HEK293 (cell line): ENCODE measurements around the gene CDK5.

Experiments used
- CTCF ChIA-PET: fragments of 350-600 bp; formaldehyde crosslinking; extraction: SDS; loops from one replicate; lab custom pipeline; 2021; ENCODE audit warnings: antibody characterized with exemption; lab: Yijun Ruan, JAX
- POLR2A ChIA-PET: fragments of 300-600 bp; formaldehyde crosslinking; extraction: SDS; loops from one replicate; lab custom pipeline; 2020; ENCODE audit warnings: antibody characterized with exemption, inconsistent platforms; lab: Yijun Ruan, JAX
- H3K27ac ChIP-seq: fragments of 200-500 bp; sonication (Bioruptor generic); 2 replicates; pipeline ENCODE4 v1.5.1; 2014; ENCODE audit warnings: low read depth, low read length, control low read depth, inconsistent platforms; ENCODE audit errors: extremely low read depth
- H3K36me3 ChIP-seq, 2 experiments: fragments of 200-500 bp in 1 of 2; sonication (Bioruptor generic) in 1 of 2; 1 replicate in 1 of 2; 2 replicates in 1 of 2; pipeline ENCODE4 v1.5.1; 2014 to 2017; ENCODE audit warnings: inconsistent platforms in 2 of 2, low read length in 2 of 2; ENCODE audit not compliant: control insufficient read depth in 2 of 2, insufficient read depth in 1 of 2
- H3K4me1 ChIP-seq: fragments of 200-500 bp; sonication (Bioruptor generic); 2 replicates; pipeline ENCODE4 v1.5.1; 2014; ENCODE audit warnings: mild to moderate bottlenecking, low read length, inconsistent platforms; ENCODE audit not compliant: control insufficient read depth, insufficient read depth
- H3K4me3 ChIP-seq: 2 replicates; pipeline ENCODE4 v1.5.1; 2011; ENCODE audit warnings: low read depth, mild to moderate bottlenecking, control low read depth, low read length, moderate library complexity
- H3K9me3 ChIP-seq: fragments of 200-500 bp; sonication (Bioruptor generic); 2 replicates; pipeline ENCODE4 v1.5.1; 2014; ENCODE audit warnings: low read depth, low read length, inconsistent platforms; ENCODE audit not compliant: control insufficient read depth, insufficient read depth
- KLF7 ChIP-seq: fragments of 450-650 bp; formaldehyde crosslinking; IDR thresholded peaks from 2 replicates; pipeline ENCODE4 v1.5.1; 2016; ENCODE audit warnings: missing biosample characterization, missing genetic modification characterization, borderline replicate concordance
- SCRT2 ChIP-seq: fragments of 450-650 bp; formaldehyde crosslinking; IDR thresholded peaks from 2 replicates; pipeline ENCODE4 v1.5.1; 2016; ENCODE audit warnings: missing biosample characterization, missing genetic modification characterization
- WT1 ChIP-seq: fragments of 450-650 bp; formaldehyde crosslinking; IDR thresholded peaks from 2 replicates; pipeline ENCODE4 v1.5.1; 2016; ENCODE audit warnings: missing biosample characterization, missing genetic modification characterization
- ZBTB1 ChIP-seq: fragments of 450-650 bp; formaldehyde crosslinking; IDR thresholded peaks from 2 replicates; pipeline ENCODE4 v1.5.1; 2016; ENCODE audit warnings: missing biosample characterization, missing genetic modification characterization
- ZNF132 ChIP-seq: fragments of 450-650 bp; formaldehyde crosslinking; IDR thresholded peaks from 2 replicates; pipeline ENCODE4 v1.5.1; 2017; ENCODE audit warnings: missing biosample characterization, missing genetic modification characterization, borderline replicate concordance
- ZNF23 ChIP-seq: fragments of 450-650 bp; formaldehyde crosslinking; IDR thresholded peaks from 2 replicates; pipeline ENCODE4 v1.5.1; 2016; ENCODE audit warnings: missing biosample characterization, missing genetic modification characterization, borderline replicate concordance
- ZNF274 ChIP-seq, 2 experiments: fragments of 200-500 bp in 1 of 2; fragments of 450-650 bp in 1 of 2; sonication (Bioruptor generic) in 1 of 2; formaldehyde crosslinking in 1 of 2; IDR thresholded peaks; 2 replicates each; pipeline versions ENCODE4 v1.5.1 to v1.6.1; 2014 to 2016; ENCODE audit warnings: borderline replicate concordance in 1 of 2, inconsistent platforms in 1 of 2, low read length in 1 of 2, missing biosample characterization in 1 of 2, missing genetic modification characterization in 1 of 2
- ZNF324 ChIP-seq: fragments of 450-650 bp; formaldehyde crosslinking; IDR thresholded peaks from 2 replicates; pipeline ENCODE4 v1.5.1; 2016; ENCODE audit warnings: missing biosample characterization, missing genetic modification characterization
- ZNF341 ChIP-seq: fragments of 450-650 bp; formaldehyde crosslinking; IDR thresholded peaks from 2 replicates; pipeline ENCODE4; 2016; ENCODE audit warnings: low read depth, missing biosample characterization, missing genetic modification characterization
- ZNF416 ChIP-seq: fragments of 450-650 bp; formaldehyde crosslinking; IDR thresholded peaks from 2 replicates; pipeline ENCODE4 v1.5.1; 2016; ENCODE audit warnings: missing biosample characterization, missing genetic modification characterization
- ZNF473 ChIP-seq: fragments of 450-650 bp; formaldehyde crosslinking; IDR thresholded peaks from 2 replicates; pipeline ENCODE4 v1.5.1; 2017; ENCODE audit warnings: missing biosample characterization, missing genetic modification characterization
- ZNF48 ChIP-seq: fragments of 450-650 bp; formaldehyde crosslinking; IDR thresholded peaks from 2 replicates; pipeline ENCODE4 v1.5.1; 2016; ENCODE audit warnings: missing biosample characterization, missing genetic modification characterization
- ZNF558 ChIP-seq: fragments of 450-650 bp; formaldehyde crosslinking; IDR thresholded peaks from 2 replicates; pipeline ENCODE4 v1.5.1; 2016; ENCODE audit warnings: missing biosample characterization, missing genetic modification characterization
- ZNF560 ChIP-seq: fragments of 450-650 bp; formaldehyde crosslinking; IDR thresholded peaks from 2 replicates; pipeline ENCODE4 v1.5.1; 2017; ENCODE audit warnings: missing biosample characterization, missing genetic modification characterization, borderline replicate concordance
- ZNF600 ChIP-seq: fragments of 450-650 bp; formaldehyde crosslinking; IDR thresholded peaks from 2 replicates; pipeline ENCODE4 v1.5.1; 2016; ENCODE audit warnings: missing biosample characterization, missing genetic modification characterization
- ZNF654 ChIP-seq: fragments of 450-650 bp; formaldehyde crosslinking; IDR thresholded peaks from 2 replicates; pipeline ENCODE4 v1.5.1; 2016; ENCODE audit warnings: low read depth, missing biosample characterization, missing genetic modification characterization
- ZNF837 ChIP-seq: fragments of 450-650 bp; formaldehyde crosslinking; IDR thresholded peaks from 2 replicates; pipeline ENCODE4 v1.5.1; 2016; ENCODE audit warnings: missing biosample characterization, missing genetic modification characterization
- ZSCAN16 ChIP-seq: fragments of 450-650 bp; formaldehyde crosslinking; IDR thresholded peaks from 2 replicates; pipeline ENCODE4 v1.5.1; 2016; ENCODE audit warnings: missing biosample characterization, missing genetic modification characterization
- TF ChIP-seq, protein P1 (sequence below): fragments of 450-650 bp; formaldehyde crosslinking; IDR thresholded peaks from 2 replicates; pipeline ENCODE4 v1.5.1; 2016; ENCODE audit warnings: missing biosample characterization, missing genetic modification characterization
- TF ChIP-seq, protein P2 (sequence below): fragments of 450-650 bp; IDR thresholded peaks from 2 replicates; pipeline ENCODE4 v1.5.1; 2018; ENCODE audit warnings: missing biosample characterization, missing genetic modification characterization
- TF ChIP-seq, protein P3 (sequence below): fragments of 450-650 bp; formaldehyde crosslinking; IDR thresholded peaks from 2 replicates; pipeline ENCODE4 v1.5.1; 2017; ENCODE audit warnings: missing biosample characterization, missing genetic modification characterization

Gene CDK5

DNA sequence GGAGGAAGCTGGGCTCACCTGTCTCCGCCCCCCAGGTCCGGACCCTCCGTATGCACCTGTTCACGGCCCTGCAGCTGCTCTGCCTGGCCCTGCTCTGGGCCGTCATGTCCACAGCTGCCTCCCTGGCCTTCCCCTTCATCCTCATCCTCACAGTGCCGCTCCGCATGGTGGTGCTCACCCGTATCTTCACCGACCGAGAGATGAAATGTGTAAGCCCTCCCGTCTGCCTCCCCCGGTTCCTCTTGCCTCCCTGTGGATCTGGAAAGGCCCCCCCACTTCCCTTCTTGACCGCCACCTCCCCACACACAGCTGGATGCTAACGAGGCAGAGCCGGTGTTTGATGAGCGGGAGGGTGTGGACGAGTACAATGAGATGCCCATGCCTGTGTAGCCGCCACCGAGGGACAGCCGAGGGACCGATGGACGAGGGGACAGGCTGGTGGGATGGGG is 18.3 kb upstream of the CDK5 start:
- H3K4me1 ChIP-seq: peaks cover 4% of the 10 kb centered on the region; the same call in 1 of the 2 replicates
- ChIA-PET POLR2A (interaction anchor here (0.8 to 4.8 kb wide), 5 partner anchors 8 to 48 kb away, joined by 4 to 22 read pairs (median 7); partner anchors contain the start of genes ABCB8 and SLC4A2), CTCF (interaction anchor here (1.9 kb wide), 1 partner anchor 35 kb away, joined by 9 read pairs; no protein-coding TSS in a partner anchor)
- no peaks in the 10 kb centered on the region for H3K9me3 ChIP-seq
- H3K4me3 ChIP-seq: no peak overlapping the region
- H3K27ac ChIP-seq: no peak overlapping the region
- H3K36me3 ChIP-seq: peaks cover 15 to 77% of the 10 kb centered on the region in 2 experiments; a peak in 2 of 3 replicates
- TF ChIP-seq, protein P1, sequence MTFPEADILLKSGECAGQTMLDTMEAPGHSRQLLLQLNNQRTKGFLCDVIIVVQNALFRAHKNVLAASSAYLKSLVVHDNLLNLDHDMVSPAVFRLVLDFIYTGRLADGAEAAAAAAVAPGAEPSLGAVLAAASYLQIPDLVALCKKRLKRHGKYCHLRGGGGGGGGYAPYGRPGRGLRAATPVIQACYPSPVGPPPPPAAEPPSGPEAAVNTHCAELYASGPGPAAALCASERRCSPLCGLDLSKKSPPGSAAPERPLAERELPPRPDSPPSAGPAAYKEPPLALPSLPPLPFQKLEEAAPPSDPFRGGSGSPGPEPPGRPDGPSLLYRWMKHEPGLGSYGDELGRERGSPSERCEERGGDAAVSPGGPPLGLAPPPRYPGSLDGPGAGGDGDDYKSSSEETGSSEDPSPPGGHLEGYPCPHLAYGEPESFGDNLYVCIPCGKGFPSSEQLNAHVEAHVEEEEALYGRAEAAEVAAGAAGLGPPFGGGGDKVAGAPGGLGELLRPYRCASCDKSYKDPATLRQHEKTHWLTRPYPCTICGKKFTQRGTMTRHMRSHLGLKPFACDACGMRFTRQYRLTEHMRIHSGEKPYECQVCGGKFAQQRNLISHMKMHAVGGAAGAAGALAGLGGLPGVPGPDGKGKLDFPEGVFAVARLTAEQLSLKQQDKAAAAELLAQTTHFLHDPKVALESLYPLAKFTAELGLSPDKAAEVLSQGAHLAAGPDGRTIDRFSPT: peak; percentile 16; the same call in 1 of the 2 replicates
- TF ChIP-seq SCRT2 (no peak), ZNF23 (tag by site-specific recombination) (no peak), ZNF416 (tag by site-specific recombination) (no peak), ZNF132 (tag by site-specific recombination) (no peak), ZBTB1 (tag by site-specific recombination) (no peak), ZNF341 (0 out of 2 replicates have a peak, but pooled peaks have one; percentile 28), KLF7 (tag by site-specific recombination) (0 out of 2 replicates have a peak, but pooled peaks have one; percentile 18), ZNF600 (tag by site-specific recombination) (peak; percentile 59), ZNF324 (no peak), ZNF274 (IDR thresholded peaks at IDR 0.05; ENCODE audit: low read length) (no peak), ZNF274 (tag by site-specific recombination; IDR thresholded peaks at IDR 0.05; ENCODE audit: borderline replicate concordance) (no peak), WT1 (tag by site-specific recombination) (peak; percentile 56; the same call in 1 of the 2 replicates), ZNF560 (no peak)
- TF ChIP-seq, protein P2, sequence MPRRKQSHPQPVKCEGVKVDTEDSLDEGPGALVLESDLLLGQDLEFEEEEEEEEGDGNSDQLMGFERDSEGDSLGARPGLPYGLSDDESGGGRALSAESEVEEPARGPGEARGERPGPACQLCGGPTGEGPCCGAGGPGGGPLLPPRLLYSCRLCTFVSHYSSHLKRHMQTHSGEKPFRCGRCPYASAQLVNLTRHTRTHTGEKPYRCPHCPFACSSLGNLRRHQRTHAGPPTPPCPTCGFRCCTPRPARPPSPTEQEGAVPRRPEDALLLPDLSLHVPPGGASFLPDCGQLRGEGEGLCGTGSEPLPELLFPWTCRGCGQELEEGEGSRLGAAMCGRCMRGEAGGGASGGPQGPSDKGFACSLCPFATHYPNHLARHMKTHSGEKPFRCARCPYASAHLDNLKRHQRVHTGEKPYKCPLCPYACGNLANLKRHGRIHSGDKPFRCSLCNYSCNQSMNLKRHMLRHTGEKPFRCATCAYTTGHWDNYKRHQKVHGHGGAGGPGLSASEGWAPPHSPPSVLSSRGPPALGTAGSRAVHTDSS (tag by site-specific recombination): peak; percentile 61

DNA sequence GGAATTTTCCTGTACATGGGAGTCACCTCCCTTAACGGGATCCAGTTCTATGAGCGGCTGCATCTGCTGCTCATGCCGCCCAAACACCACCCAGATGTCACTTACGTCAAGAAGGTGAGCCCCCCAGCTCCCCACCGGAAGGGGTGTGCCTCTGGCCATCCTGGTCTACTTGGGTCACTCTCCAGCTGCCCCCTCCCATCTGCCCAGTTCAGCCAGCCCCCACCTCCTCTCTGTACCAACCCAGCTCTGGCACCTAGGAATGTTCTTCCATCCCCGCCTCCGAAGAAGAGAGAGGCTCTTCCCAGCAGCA is 17.9 kb upstream of the CDK5 start:
- H3K27ac ChIP-seq: no peak overlapping the region
- no peak for TF ChIP-seq ZNF837 (tag by site-specific recombination)
- no peak for TF ChIP-seq ZNF654 (tag by site-specific recombination)
- no peak for TF ChIP-seq ZNF473 (tag by site-specific recombination)
- TF ChIP-seq ZNF48 (tag by site-specific recombination): no peak
- TF ChIP-seq ZSCAN16: no peak
- no peak for TF ChIP-seq ZNF558 (tag by site-specific recombination)
- TF ChIP-seq, protein P3, sequence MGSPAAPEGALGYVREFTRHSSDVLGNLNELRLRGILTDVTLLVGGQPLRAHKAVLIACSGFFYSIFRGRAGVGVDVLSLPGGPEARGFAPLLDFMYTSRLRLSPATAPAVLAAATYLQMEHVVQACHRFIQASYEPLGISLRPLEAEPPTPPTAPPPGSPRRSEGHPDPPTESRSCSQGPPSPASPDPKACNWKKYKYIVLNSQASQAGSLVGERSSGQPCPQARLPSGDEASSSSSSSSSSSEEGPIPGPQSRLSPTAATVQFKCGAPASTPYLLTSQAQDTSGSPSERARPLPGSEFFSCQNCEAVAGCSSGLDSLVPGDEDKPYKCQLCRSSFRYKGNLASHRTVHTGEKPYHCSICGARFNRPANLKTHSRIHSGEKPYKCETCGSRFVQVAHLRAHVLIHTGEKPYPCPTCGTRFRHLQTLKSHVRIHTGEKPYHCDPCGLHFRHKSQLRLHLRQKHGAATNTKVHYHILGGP (tag by site-specific recombination): no peak
- no peaks in the 10 kb centered on the region for H3K9me3 ChIP-seq
- CTCF ChIA-PET: interaction anchor here (1.9 kb wide), 1 partner anchor 35 kb away, joined by 9 read pairs; no protein-coding TSS in a partner anchor
- no peak overlapping the region for H3K4me3 ChIP-seq
- POLR2A ChIA-PET: interaction anchor here (0.6 to 4.8 kb wide), 5 partner anchors 9 to 128 kb away, joined by 3 to 22 read pairs (median 7); partner anchors contain the start of genes ABCB8 and SLC4A2
- peaks cover 4% of the 10 kb centered on the region; the same call in 1 of the 2 replicates for H3K4me1 ChIP-seq
- H3K36me3 ChIP-seq: peaks cover 15 to 80% of the 10 kb centered on the region in 2 experiments; a peak in 2 of 3 replicates
